Kasumi-1 (cell line): ENCODE data around the gene KYAT1.
A peak's percentile ranks its signal among the peaks of the same experiment; 100 is the strongest.
"Not testable (repeated sequence)": the region's sequence is repeated elsewhere in the genome, so short reads cannot be mapped to it uniquely, and the experiment has no call there.

ENCODE experiments used
- DNase-seq, 2 experiments: peaks; one replicate each; lab custom pipeline; 2025; lab: John Stamatoyannopoulos, UW

KYAT1 gene

GRCh38 chr9:128885376-128885775 is 3.6 kb upstream of the KYAT1 start:
- DNase-seq = no peak

- no peak for DNase-seq
Measured at GRCh38 chr9:128884164-128884563, 2.4 kb upstream of the KYAT1 start.

- peak; percentile 20 to 37 for DNase-seq
Measured at GRCh38 chr9:128882677-128883603, 1.2 kb upstream of the KYAT1 start.

GRCh38 chr9:128877852-128878251 is 3.9 kb downstream of the KYAT1 start:
- peak; percentile 4 to 34 for DNase-seq

GRCh38 chr9:128870941-128871265 is 10.8 kb downstream of the KYAT1 start:
- not testable (repeated sequence) for DNase-seq

GRCh38 chr9:128870128-128870940 is 11.4 kb downstream of the KYAT1 start:
- DNase-seq = no peak

- peak; percentile 51 to 63 for DNase-seq
Measured at GRCh38 chr9:128863647-128864046, 18.1 kb downstream of the KYAT1 start.

- DNase-seq = no peak
Measured at GRCh38 chr9:128862401-128862851, 19.3 kb downstream of the KYAT1 start.

- no peak for DNase-seq
Measured at GRCh38 chr9:128861501-128861900, 20.2 kb downstream of the KYAT1 start.

GRCh38 chr9:128860937-128861336 is 20.8 kb downstream of the KYAT1 start:
- no peak for DNase-seq

GRCh38 chr9:128858476-128858875 is 23.3 kb downstream of the KYAT1 start:
- DNase-seq = not testable (repeated sequence)

GRCh38 chr9:128854454-128854853 is 27.3 kb downstream of the KYAT1 start:
- not testable (repeated sequence) for DNase-seq

- DNase-seq = not testable (repeated sequence)
Measured at GRCh38 chr9:128852646-128853045, 29.1 kb downstream of the KYAT1 start.

- DNase-seq = peak; percentile 44 to 71
Measured at GRCh38 chr9:128851779-128852600, 29.8 kb downstream of the KYAT1 start.

GRCh38 chr9:128851024-128851423 is 30.7 kb downstream of the KYAT1 start:
- not testable (repeated sequence) for DNase-seq

GRCh38 chr9:128847803-128848202 is 33.9 kb downstream of the KYAT1 start:
- no peak for DNase-seq

- no peak for DNase-seq
Measured at GRCh38 chr9:128846680-128847030, 35.1 kb downstream of the KYAT1 start.

- no peak for DNase-seq
Measured at GRCh38 chr9:128845186-128845931, 36.4 kb downstream of the KYAT1 start.

- DNase-seq = not testable (repeated sequence)
Measured at GRCh38 chr9:128843171-128843570, 38.6 kb downstream of the KYAT1 start.

- DNase-seq = no peak
Measured at GRCh38 chr9:128841694-128842492, 39.9 kb downstream of the KYAT1 start.
